Esophagus muscularis mucosa (tissue), 3 donors: ENCODE measurements around the gene EFR3B.

Source experiments
- EP300 ChIP-seq: sonication (generic); formaldehyde crosslinking; IDR thresholded peaks from one replicate; pipeline ENCODE4 v1.6.1; 2017; ENCODE audit warnings: antibody characterized with exemption
- TF ChIP-seq, protein P1 (sequence below), 3 experiments: fragments of 200-600 bp in 2 of 3; fragments of 450-650 bp in 1 of 3; sonication (generic) in 2 of 3; IDR thresholded peaks; one replicate each; pipeline ENCODE4 v1.5.1; 2017 to 2019; ENCODE audit warnings: antibody characterized with exemption in 3 of 3, mild to moderate bottlenecking in 2 of 3, moderate library complexity in 1 of 3

GRCh38 chr2:25177211-25177611 is 135.3 kb downstream of the EFR3B start:
- TF ChIP-seq, protein P1, sequence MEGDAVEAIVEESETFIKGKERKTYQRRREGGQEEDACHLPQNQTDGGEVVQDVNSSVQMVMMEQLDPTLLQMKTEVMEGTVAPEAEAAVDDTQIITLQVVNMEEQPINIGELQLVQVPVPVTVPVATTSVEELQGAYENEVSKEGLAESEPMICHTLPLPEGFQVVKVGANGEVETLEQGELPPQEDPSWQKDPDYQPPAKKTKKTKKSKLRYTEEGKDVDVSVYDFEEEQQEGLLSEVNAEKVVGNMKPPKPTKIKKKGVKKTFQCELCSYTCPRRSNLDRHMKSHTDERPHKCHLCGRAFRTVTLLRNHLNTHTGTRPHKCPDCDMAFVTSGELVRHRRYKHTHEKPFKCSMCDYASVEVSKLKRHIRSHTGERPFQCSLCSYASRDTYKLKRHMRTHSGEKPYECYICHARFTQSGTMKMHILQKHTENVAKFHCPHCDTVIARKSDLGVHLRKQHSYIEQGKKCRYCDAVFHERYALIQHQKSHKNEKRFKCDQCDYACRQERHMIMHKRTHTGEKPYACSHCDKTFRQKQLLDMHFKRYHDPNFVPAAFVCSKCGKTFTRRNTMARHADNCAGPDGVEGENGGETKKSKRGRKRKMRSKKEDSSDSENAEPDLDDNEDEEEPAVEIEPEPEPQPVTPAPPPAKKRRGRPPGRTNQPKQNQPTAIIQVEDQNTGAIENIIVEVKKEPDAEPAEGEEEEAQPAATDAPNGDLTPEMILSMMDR (IDR thresholded peaks at IDR 0.05), result no peak
- TF ChIP-seq EP300, result no peak
